Adipocyte (in vitro differentiated cells): ENCODE data around the gene AADACL4.
"Not testable (repeated sequence)": the region's sequence is repeated elsewhere in the genome, so short reads cannot be mapped to it uniquely, and the experiment has no call there.

ENCODE experiments used
- DNase-seq: peaks from one replicate; pipeline ENCODE4 v3.0.0-alpha.2; 2015; ENCODE audit warnings: low read depth
- H3K27me3 ChIP-seq: replicated peaks from 2 replicates; pipeline ENCODE4 v1.7.0; 2013; ENCODE audit warnings: mild to moderate bottlenecking, low read length, moderate library complexity; ENCODE audit not compliant: control insufficient read depth, insufficient read depth
- H3K36me3 ChIP-seq: 2 replicates; pipeline ENCODE4 v1.7.0; 2013; ENCODE audit warnings: low read length, mild to moderate bottlenecking, moderate library complexity; ENCODE audit not compliant: control insufficient read depth, insufficient read depth, severe bottlenecking
- H3K4me1 ChIP-seq: 2 replicates; pipeline ENCODE4 v1.7.0; 2013; ENCODE audit warnings: mild to moderate bottlenecking, low read length, moderate library complexity; ENCODE audit not compliant: control insufficient read depth, insufficient read depth
- H3K4me3 ChIP-seq: 2 replicates; pipeline ENCODE4 v1.7.0; 2013; ENCODE audit warnings: mild to moderate bottlenecking, low read length, moderate library complexity
- H3K9ac ChIP-seq: 2 replicates; pipeline ENCODE4 v1.7.0; 2013; ENCODE audit warnings: mild to moderate bottlenecking, low read length, moderate library complexity
- H3K9me3 ChIP-seq: 2 replicates; pipeline ENCODE4 v1.7.0; 2013; ENCODE audit warnings: mild to moderate bottlenecking, low read length, moderate library complexity; ENCODE audit not compliant: control insufficient read depth

Gene AADACL4

DNA sequence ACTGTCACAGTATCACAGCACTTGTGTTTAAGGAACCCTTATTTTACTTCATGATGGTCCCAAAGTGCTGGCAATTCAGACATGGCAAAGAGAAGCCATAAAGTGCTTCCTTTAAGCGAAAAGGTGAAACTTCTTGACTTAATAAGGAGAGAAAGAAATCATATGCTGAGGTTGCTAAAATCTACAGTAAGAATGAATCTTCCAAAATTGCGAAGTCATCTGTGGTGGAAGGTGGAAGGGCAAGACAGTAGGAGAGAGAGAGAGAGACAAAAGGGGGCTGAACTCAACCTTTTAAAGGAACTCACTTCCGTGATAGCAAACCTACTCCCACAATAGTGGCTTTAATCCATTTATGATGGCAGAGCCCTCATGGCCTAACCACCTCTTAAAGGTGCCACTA is 52.8 kb downstream of the AADACL4 start:
- peaks cover 5% of the 10 kb centered on the region for H3K9me3 ChIP-seq
- no peak overlapping the region for H3K9ac ChIP-seq
- no peak overlapping the region for H3K4me3 ChIP-seq
- H3K4me1 ChIP-seq: peaks cover 21% of the 10 kb centered on the region
- no peaks in the 10 kb centered on the region for H3K27me3 ChIP-seq
- DNase-seq: no peak
- H3K36me3 ChIP-seq: no peaks in the 10 kb centered on the region

DNA sequence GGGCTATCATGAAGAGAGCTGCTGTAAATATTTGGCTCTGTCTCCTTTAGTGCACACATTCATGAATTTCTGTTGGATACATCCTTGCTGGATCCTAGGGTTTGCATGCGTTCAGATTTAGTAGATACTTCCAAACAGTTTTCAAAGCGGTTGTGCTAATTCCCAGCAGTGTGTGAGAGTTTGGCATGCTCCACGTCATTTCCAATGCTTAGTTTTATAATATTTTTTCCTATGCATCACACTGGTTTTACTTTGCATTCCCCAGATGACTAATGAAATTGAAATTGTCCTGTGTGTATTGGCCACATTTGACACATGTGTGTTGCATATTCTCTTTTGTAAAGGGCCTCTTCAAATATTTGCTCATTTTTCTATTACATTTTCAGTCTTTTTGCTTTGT is 53.5 kb downstream of the AADACL4 start:
- no peak overlapping the region for H3K4me3 ChIP-seq
- H3K36me3 ChIP-seq: no peaks in the 10 kb centered on the region
- H3K9me3 ChIP-seq: peaks cover 6% of the 10 kb centered on the region
- H3K4me1 ChIP-seq: peaks cover 21% of the 10 kb centered on the region
- peak; percentile 7 for DNase-seq
- no peak overlapping the region for H3K9ac ChIP-seq
- no peaks in the 10 kb centered on the region for H3K27me3 ChIP-seq

DNA sequence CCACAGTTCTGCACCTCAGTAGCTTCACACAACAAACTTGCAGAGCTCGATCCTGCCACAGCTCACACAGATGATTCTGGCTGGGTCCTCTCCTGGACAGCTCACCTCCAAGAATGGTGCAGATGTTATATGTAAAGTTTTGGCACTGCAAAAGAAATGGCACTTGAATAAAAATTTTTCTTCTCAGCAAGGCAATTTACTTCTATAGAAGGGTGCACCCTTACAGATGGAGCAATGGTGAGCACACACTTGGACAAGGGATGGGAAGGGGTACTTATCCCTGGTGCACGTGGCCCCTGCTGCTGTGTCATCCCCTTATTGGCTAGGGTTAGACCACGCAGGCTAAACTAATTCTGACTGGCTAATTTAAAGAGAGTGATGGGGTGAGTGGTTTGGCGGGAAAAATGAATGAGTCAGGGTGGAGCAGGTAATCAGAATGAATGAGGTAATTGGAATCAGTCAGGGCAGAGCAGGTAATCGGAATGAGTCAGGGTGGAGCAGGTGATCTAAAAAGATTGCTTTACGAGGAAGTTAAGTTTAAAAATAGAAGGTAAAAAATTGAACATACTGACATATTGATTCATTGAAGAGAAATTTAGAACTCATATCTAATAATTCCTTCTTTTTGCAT is 60.1 kb downstream of the AADACL4 start:
- Histone ChIP-seq H3K4me3 (no peak overlapping the region), H3K9ac (no peak overlapping the region), H3K9me3 (peaks cover 29% of the 10 kb centered on the region), H3K27me3 (no peaks in the 10 kb centered on the region), H3K4me1 (peaks cover 2% of the 10 kb centered on the region), H3K36me3 (no peaks in the 10 kb centered on the region)
- DNase-seq: no peak

DNA sequence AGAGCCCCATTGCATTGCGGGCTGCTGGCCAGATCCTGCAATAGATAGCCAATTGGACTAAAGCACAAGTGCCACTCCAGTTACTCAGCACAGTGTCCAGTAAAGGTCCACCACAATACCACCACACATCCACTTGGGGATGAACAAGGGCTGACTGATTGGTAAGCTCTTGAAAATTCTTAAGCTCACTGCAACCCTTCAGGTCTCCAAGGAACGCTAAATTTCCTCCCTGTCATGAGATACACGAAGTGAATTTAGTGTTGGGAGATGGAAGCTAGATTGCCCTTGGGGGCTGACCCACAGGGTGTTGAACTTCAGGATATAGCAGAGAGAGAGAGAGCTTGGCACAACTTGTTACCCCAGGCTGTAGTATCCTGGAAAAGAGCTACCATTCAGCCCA is 62.2 kb downstream of the AADACL4 start:
- no peak overlapping the region for H3K4me3 ChIP-seq
- H3K27me3 ChIP-seq: no peaks in the 10 kb centered on the region
- H3K4me1 ChIP-seq: peaks cover 23% of the 10 kb centered on the region
- peaks cover 29% of the 10 kb centered on the region for H3K9me3 ChIP-seq
- DNase-seq: no peak
- H3K9ac ChIP-seq: no peak overlapping the region
- no peaks in the 10 kb centered on the region for H3K36me3 ChIP-seq

DNA sequence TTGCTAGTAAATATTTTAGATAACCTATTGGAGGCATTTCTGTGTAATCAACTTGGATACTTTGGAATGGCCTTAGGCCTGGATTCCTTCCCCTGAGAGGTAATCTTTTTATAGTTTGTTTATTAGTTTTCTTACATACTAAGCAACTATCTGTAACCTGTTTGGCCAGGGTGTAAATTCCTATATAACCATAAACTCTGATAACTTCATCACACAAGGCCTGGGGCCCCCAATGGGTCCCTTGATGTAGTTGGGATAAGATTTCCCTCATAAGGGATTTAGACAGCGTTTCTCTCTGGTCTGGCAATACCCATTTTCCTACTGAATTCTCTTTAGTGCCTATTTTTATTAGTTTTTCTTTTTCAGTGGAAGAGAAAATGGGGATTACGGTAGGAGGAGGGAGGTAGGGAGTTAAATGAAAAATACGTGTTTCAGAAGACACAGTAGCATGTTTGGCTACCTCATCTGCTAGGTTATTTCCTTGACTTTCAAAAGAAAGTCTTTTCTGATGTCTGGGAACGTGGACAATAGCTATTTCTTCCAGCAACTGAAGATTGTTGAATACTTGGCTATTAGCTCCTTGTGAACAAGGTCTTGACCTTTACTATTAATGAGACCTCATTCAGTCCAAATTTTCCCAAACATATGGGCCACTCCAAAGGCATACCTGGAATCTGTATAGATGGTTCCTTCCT is 64.7 kb downstream of the AADACL4 start:
- no peak for DNase-seq
- no peaks in the 10 kb centered on the region for H3K36me3 ChIP-seq
- peaks cover 44% of the 10 kb centered on the region for H3K4me1 ChIP-seq
- no peak overlapping the region for H3K9ac ChIP-seq
- peaks cover 16% of the 10 kb centered on the region for H3K9me3 ChIP-seq
- no peak overlapping the region for H3K4me3 ChIP-seq
- H3K27me3 ChIP-seq: no peaks in the 10 kb centered on the region

DNA sequence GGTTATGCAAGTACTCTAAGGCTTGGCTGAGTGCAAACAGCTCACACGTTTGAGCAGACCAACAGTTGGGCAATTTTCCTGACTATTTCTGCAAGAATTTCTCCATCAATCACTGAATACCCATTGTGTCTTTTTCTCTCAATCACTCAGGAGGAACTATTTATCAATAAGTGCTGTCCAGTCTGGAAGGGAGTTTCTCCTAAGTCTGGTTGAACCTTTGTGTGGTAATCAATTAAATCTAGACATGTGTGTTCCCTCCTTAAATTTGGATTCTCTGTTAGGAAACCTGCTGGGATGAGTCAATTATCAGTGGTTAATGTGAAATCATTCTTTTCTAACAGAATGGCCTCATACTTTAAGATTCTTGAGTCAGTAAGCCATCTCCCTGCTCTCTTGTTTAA is 65.2 kb downstream of the AADACL4 start:
- peaks cover 44% of the 10 kb centered on the region for H3K4me1 ChIP-seq
- DNase-seq: no peak

DNA sequence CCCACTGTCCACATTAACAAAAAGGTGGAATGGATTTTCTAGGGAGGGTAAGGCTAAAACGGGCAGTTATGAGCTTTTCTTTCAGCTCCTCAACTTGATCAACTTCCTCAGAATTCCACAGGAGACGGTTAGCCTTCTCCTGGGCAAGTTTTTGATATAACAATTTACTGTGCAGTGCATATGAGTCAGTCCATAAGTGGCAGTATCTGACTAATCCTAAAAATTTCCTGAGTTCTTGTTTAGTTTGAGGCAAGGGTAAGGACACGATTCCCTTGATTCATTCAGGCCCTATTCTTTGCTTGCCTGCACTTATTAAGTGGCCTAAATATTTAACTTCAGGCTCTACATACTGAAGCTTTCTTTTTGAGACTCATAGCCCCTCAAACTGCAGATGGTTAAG is 65.8 kb downstream of the AADACL4 start:
- peak overlapping the region; percentile 32 for H3K4me3 ChIP-seq

More for the DNA sequence above, 65.2 kb downstream of the AADACL4 start:
- peak overlapping the region; percentile 65 for H3K9ac ChIP-seq
- no peaks in the 10 kb centered on the region for H3K27me3 ChIP-seq
- peaks cover 11% of the 10 kb centered on the region for H3K9me3 ChIP-seq
- no peaks in the 10 kb centered on the region for H3K36me3 ChIP-seq
- no peak overlapping the region for H3K4me3 ChIP-seq

DNA sequence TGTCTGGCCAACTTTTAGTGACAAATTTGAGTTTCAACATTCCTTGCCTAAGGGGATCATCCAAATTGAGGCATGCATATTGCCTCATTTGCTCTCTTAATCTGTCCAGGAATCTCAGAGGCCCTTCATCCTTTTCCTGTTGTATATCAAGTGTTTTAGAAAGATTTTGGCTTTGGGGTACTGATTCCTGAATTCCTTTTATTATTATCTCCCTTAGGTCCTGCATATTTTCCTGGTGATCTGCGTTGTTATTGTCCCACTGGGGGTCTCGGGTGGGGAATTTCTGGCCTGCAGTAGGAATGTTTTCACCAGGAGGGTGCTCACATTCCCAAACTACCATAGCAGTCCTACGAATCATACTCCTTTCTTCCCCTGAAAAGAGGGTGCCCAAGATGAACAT is 67.7 kb downstream of the AADACL4 start:
- Histone ChIP-seq H3K36me3 (no peaks in the 10 kb centered on the region), H3K4me1 (peaks cover 60% of the 10 kb centered on the region), H3K27me3 (no peaks in the 10 kb centered on the region), H3K9me3 (no peaks in the 10 kb centered on the region), H3K4me3 (no peak overlapping the region), H3K9ac (peak overlapping the region; percentile 57)
- peak; percentile 27 for DNase-seq

More for the DNA sequence above, 65.8 kb downstream of the AADACL4 start:
- Histone ChIP-seq H3K36me3 (no peaks in the 10 kb centered on the region), H3K9ac (peak overlapping the region; percentile 65), H3K4me1 (peaks cover 47% of the 10 kb centered on the region), H3K9me3 (peaks cover 5% of the 10 kb centered on the region), H3K27me3 (no peaks in the 10 kb centered on the region)
- no peak for DNase-seq

DNA sequence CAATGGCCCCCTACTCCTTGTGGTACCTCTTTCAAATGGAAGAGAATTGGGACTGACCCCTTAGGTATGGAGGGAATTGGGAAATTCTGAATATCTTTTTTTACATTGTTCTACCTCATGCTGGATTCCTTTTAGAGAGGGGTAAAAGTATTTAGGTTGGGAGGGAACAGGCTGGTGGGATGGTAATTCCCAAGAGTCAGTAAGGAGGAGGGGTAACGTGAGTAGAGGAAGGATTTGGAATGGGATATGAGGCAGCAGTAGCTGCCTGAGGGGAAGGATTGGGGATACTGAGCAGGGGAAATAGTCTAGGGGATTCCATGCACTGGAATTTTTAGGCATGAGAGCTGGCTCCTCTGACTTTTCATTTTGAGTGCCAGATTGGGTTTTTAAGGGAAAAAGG is 68.2 kb downstream of the AADACL4 start:
- H3K9ac ChIP-seq: peak overlapping the region; percentile 57
- no peaks in the 10 kb centered on the region for H3K36me3 ChIP-seq
- H3K27me3 ChIP-seq: no peaks in the 10 kb centered on the region
- H3K4me1 ChIP-seq: peaks cover 61% of the 10 kb centered on the region
- H3K9me3 ChIP-seq: no peaks in the 10 kb centered on the region
- H3K4me3 ChIP-seq: no peak overlapping the region
- no peak for DNase-seq

DNA sequence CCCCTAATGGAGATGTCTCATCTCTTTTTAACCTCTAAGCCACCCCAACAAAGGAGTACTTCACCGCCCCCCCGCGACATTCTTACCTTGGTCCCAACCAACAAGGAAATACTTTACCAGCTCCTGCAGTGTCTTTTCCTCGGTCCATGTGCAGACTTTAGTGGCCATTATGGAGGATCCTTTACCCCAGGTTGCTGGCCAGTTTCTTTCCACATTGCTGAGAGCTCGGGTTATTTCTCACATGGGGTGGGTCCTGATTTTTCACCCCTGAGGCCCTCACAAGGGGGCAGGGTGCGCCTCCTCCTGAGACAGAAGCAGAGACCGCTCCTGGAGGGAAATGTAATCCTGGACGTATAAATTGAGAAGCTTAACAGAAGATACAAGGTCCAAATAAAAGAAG is 69.0 kb downstream of the AADACL4 start:
- no peak overlapping the region for H3K4me3 ChIP-seq
- H3K9me3 ChIP-seq: no peaks in the 10 kb centered on the region
- peaks cover 69% of the 10 kb centered on the region for H3K4me1 ChIP-seq
- DNase-seq: no peak
- no peaks in the 10 kb centered on the region for H3K36me3 ChIP-seq
- no peak overlapping the region for H3K9ac ChIP-seq
- peaks cover 3% of the 10 kb centered on the region for H3K27me3 ChIP-seq

DNA sequence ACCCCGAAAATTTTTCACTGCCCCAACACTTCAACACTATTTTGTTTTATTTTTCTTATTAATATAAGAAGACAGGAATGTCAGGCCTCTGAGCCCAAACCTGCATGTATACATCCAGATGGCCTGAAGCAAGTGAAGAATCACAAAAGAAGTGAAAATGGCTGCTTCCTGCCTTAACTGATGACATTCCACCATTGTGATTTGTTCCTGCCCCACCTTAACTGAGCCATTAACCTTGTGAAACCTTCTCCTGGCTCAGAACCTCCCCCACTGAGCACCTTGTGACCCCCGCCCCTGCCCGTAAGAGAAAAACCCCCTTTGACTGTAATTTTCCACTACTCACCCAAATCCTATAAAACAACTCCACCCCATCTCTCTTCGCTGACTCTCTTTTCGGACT is 69.8 kb downstream of the AADACL4 start:
- H3K27me3 ChIP-seq, H3K4me3 ChIP-seq, H3K36me3 ChIP-seq, DNase-seq, H3K9ac ChIP-seq, H3K9me3 ChIP-seq: not testable (repeated sequence)
- H3K4me1 ChIP-seq: peaks cover 70% of the 10 kb centered on the region
